ENCODE data around the gene LAMA5.

Gene LAMA5

GRCh38 chr20:62285151-62285550 is 82.0 kb downstream of the LAMA5 start:
- DNase-seq (ENCODE audit: low read depth), result no peak

- no peak for DNase-seq (ENCODE audit: low read depth)
Observed at GRCh38 chr20:62284448-62284847, 82.7 kb downstream of the LAMA5 start.

GRCh38 chr20:62282877-62283503 is 84.1 kb downstream of the LAMA5 start:
- no peak for DNase-seq (ENCODE audit: low read depth)

- DNase-seq (ENCODE audit: low read depth), result no peak
Observed at GRCh38 chr20:62282103-62282502, 85.0 kb downstream of the LAMA5 start.

GRCh38 chr20:62281161-62281933 is 85.8 kb downstream of the LAMA5 start:
- DNase-seq (ENCODE audit: low read depth), result no peak

GRCh38 chr20:62280303-62280702 is 86.8 kb downstream of the LAMA5 start:
- no peak for DNase-seq (ENCODE audit: low read depth)

GRCh38 chr20:62277253-62277652 is 89.9 kb downstream of the LAMA5 start:
- no peak for DNase-seq (ENCODE audit: low read depth)

GRCh38 chr20:62276439-62276838 is 90.7 kb downstream of the LAMA5 start:
- no peak for DNase-seq (ENCODE audit: low read depth)

- no peak for DNase-seq (ENCODE audit: low read depth)
Observed at GRCh38 chr20:62275219-62275618, 91.9 kb downstream of the LAMA5 start.

- no peak for DNase-seq (ENCODE audit: low read depth)
Observed at GRCh38 chr20:62274332-62274950, 92.7 kb downstream of the LAMA5 start.

- DNase-seq (ENCODE audit: low read depth), result no peak
Observed at GRCh38 chr20:62273416-62273815, 93.7 kb downstream of the LAMA5 start.

GRCh38 chr20:62272200-62272599 is 94.9 kb downstream of the LAMA5 start:
- no peak for DNase-seq (ENCODE audit: low read depth)

- DNase-seq (ENCODE audit: low read depth), result no peak
Observed at GRCh38 chr20:62269871-62270270, 97.2 kb downstream of the LAMA5 start.

GRCh38 chr20:62269378-62269777 is 97.7 kb downstream of the LAMA5 start:
- no peak for DNase-seq (ENCODE audit: low read depth)

GRCh38 chr20:62268228-62268900 is 98.7 kb downstream of the LAMA5 start:
- no peak for DNase-seq (ENCODE audit: low read depth)

- DNase-seq (ENCODE audit: low read depth), result no peak
Observed at GRCh38 chr20:62267543-62267942, 99.6 kb downstream of the LAMA5 start.

GRCh38 chr20:62266851-62267250 is 100.3 kb downstream of the LAMA5 start:
- no peak for DNase-seq (ENCODE audit: low read depth)

- no peak for DNase-seq (ENCODE audit: low read depth)
Observed at GRCh38 chr20:62266340-62266739, 100.8 kb downstream of the LAMA5 start.

- no peak for DNase-seq (ENCODE audit: low read depth)
Observed at GRCh38 chr20:62265365-62265764, 101.7 kb downstream of the LAMA5 start.

GRCh38 chr20:62263396-62263795 is 103.7 kb downstream of the LAMA5 start:
- no peak for DNase-seq (ENCODE audit: low read depth)

- no peak for DNase-seq (ENCODE audit: low read depth)
Observed at GRCh38 chr20:62262064-62262463, 105.0 kb downstream of the LAMA5 start.

- DNase-seq (ENCODE audit: low read depth), result no peak
Observed at GRCh38 chr20:62259294-62259565, 107.9 kb downstream of the LAMA5 start.

Data from stimulated activated CD8-positive, alpha-beta memory T cell treated with anti-CD3 and anti-CD28 coated beads, Interleukin-4, amount 100 ng/mL, for 24 hours (primary cell).